ENCODE data around the gene FAM50B. TPM values are rescaled to one million over a fixed set of nuclear protein-coding genes. Genes with fewer than 3 reads are reported as not detected.

The FAM50B gene
- total and polyA plus RNA-seq, 2 donors = 5.2 to 20.6 TPM

- Histone ChIP-seq H3K27ac (ENCODE audit: low read depth) (no peak overlapping the region), H3K4me3 (ENCODE audit: low read depth, low read length) (no peak overlapping the region), H3K4me1 (ENCODE audit: insufficient read depth) (no peaks in the 10 kb centered on the region), H3K36me3 (ENCODE audit: insufficient read depth) (no peaks in the 10 kb centered on the region)
- 97% methylated on average over 10 of the region's 10 CpGs for WGBS
- DNase-seq (ENCODE audit: extremely low spot score) = no peak
These were observed 44.3 kb downstream of the FAM50B start for GRCh38 chr6:3893487-3893886.

DNA sequence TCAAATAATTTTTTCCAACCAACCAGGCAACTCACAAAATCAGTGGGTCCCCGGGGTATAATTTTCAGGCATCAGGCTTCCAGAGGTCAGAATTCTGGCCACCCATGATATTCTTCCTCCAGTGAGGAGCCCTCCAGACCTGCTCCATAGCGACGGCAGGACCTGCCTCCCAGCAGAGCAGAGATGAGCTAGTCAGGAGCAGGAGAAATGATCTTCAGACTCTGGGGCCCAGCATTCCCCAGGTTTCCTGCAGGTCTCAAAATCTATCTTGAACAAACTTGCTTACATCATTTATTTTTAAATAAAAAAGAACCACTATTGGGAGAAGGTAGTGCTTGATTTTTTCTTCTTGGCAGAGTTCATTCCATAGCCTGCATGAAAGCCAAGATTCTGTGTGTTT lies 44.7 kb downstream of the FAM50B start:
- DNase-seq (ENCODE audit: extremely low spot score) = no peak

DNA sequence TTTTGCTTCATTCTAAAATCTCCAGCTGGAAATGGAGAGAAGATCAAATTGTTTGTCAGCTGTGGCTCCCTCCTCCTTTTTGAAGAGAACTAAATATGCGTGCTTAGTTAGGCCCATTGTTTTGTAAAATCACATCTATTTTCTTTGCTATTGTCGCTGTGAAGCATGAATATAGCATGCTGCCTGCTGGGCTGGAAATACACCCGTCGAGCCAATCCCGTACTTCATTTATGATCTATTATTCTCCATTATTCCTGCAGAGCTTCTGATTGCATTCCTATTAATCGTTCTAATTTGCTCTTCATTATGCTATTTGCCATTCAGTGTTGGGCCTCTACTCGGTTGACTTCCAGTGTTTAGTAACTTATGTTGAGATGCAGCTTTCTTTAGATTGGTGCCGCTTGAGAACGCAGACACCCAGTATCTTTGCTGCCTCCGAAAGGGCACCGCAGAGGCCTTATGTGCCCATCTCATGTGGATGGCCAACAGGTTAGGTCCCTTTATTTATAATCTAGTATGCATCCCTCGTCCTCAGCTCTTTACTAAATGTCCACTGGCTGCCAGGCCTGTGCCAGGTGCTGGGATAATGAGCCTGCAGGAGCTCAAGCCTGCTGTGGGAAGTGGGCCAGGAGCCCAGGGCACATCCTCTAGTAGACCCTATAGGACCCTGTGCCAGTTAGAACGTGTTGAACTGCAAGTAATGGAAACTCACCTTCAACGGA lies 45.6 kb downstream of the FAM50B start:
- H3K4me3 ChIP-seq (ENCODE audit: low read depth, low read length) = no peak overlapping the region
- DNase-seq (ENCODE audit: extremely low spot score) = no peak
- H3K36me3 ChIP-seq (ENCODE audit: insufficient read depth) = no peaks in the 10 kb centered on the region
- H3K27ac ChIP-seq (ENCODE audit: low read depth) = no peak overlapping the region
- no peaks in the 10 kb centered on the region for H3K4me1 ChIP-seq (ENCODE audit: insufficient read depth)
- WGBS = 87% methylated on average over 14 of the region's 14 CpGs

More for the DNA sequence above, 44.7 kb downstream of the FAM50B start:
- H3K4me3 ChIP-seq (ENCODE audit: low read depth, low read length) = no peak overlapping the region
- H3K27ac ChIP-seq (ENCODE audit: low read depth) = no peak overlapping the region
- WGBS = 88% methylated on average over 3 of the region's 3 CpGs
- no peaks in the 10 kb centered on the region for H3K36me3 ChIP-seq (ENCODE audit: insufficient read depth)
- no peaks in the 10 kb centered on the region for H3K4me1 ChIP-seq (ENCODE audit: insufficient read depth)

DNA sequence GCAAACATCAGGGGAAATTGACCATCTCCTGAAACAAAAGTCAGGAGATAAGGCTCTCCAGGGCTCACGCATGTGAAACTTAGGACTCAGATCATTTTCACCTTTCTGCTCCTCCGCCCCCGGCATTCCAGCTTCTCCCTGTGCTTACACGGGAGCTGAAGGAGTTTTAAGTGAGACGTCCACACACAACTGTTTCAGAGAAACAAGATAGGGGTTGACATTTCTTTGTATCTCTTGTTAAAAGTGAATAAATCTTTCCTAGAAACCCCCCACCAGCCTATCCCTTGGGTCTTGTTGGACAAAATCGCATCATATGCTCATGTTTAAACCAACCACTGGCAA lies 46.1 kb downstream of the FAM50B start:
- H3K4me3 ChIP-seq (ENCODE audit: low read depth, low read length) = no peak overlapping the region
- 85% methylated on average over 6 of the region's 6 CpGs for WGBS
- H3K36me3 ChIP-seq (ENCODE audit: insufficient read depth) = no peaks in the 10 kb centered on the region
- no peaks in the 10 kb centered on the region for H3K4me1 ChIP-seq (ENCODE audit: insufficient read depth)
- H3K27ac ChIP-seq (ENCODE audit: low read depth) = no peak overlapping the region
- DNase-seq (ENCODE audit: extremely low spot score) = no peak

GRCh38 chr6:3895805-3896204 lies 46.6 kb downstream of the FAM50B start:
- H3K4me3 ChIP-seq (ENCODE audit: low read depth, low read length) = no peak overlapping the region
- 69% methylated on average over 5 of the region's 5 CpGs for WGBS
- DNase-seq (ENCODE audit: extremely low spot score) = no peak
- H3K27ac ChIP-seq (ENCODE audit: low read depth) = no peak overlapping the region
- no peaks in the 10 kb centered on the region for H3K4me1 ChIP-seq (ENCODE audit: insufficient read depth)
- no peaks in the 10 kb centered on the region for H3K36me3 ChIP-seq (ENCODE audit: insufficient read depth)

GRCh38 chr6:3898265-3898994 lies 49.3 kb downstream of the FAM50B start:
- Histone ChIP-seq H3K4me1 (ENCODE audit: insufficient read depth) (no peaks in the 10 kb centered on the region), H3K27ac (ENCODE audit: low read depth) (no peak overlapping the region), H3K36me3 (ENCODE audit: insufficient read depth) (no peaks in the 10 kb centered on the region), H3K4me3 (ENCODE audit: low read depth, low read length) (no peak overlapping the region)
- no peak for DNase-seq (ENCODE audit: extremely low spot score)
- 94% methylated on average over 14 of the region's 14 CpGs for WGBS

DNA sequence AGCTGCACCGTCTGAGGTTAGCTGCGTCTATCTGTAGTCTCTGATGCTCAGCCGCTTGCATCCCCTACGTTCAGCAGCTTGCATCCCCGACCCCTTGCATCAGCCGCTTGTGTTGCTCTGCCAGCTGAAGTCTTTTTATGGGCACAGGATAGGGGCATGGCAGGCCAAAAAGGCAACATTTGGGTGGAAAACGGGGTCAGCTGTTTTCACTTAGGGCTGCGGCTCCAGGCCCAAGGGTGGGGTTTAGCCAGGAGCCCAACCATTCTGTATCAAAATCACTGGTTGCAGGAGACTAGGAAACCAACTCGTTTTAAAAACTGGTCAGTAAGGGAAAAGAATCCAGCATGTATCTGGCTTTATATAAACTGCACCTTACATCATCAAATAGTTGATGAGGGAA lies 49.9 kb downstream of the FAM50B start:
- DNase-seq (ENCODE audit: extremely low spot score) = no peak
- Histone ChIP-seq H3K4me3 (ENCODE audit: low read depth, low read length) (no peak overlapping the region), H3K4me1 (ENCODE audit: insufficient read depth) (no peaks in the 10 kb centered on the region), H3K36me3 (ENCODE audit: insufficient read depth) (no peaks in the 10 kb centered on the region), H3K27ac (ENCODE audit: low read depth) (no peak overlapping the region)
- 88% methylated on average over 9 of the region's 9 CpGs for WGBS

DNA sequence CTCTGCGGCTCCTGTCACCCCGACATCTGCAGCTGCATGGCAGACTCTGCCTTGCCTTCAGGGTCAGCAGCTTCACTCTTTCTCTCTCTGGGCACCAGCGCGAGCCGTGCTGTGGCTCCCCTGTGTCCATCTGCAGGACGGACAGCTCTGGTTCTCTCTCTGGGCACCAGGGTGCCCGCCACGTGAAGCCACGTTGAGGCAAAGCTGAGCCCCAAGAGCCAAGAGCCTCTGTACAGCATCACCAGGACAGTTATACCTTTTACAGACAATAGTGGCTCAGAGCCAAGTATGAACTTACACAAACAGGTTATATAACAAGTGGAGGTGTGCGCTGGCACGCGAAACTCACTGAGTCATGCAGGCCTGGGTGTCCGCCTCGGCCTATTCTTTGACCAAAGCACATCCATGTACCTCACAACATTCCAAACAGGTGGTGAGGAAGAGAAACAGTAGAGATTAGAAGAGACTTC lies 50.8 kb downstream of the FAM50B start:
- WGBS = 84% methylated on average over 14 of the region's 14 CpGs
- no peak for DNase-seq (ENCODE audit: extremely low spot score)
- no peaks in the 10 kb centered on the region for H3K36me3 ChIP-seq (ENCODE audit: insufficient read depth)
- H3K4me1 ChIP-seq (ENCODE audit: insufficient read depth) = no peaks in the 10 kb centered on the region
- H3K4me3 ChIP-seq (ENCODE audit: low read depth, low read length) = no peak overlapping the region
- H3K27ac ChIP-seq (ENCODE audit: low read depth) = no peak overlapping the region

Other genes with a start within 250 kb of the FAM50B start
- gene PXDC1, start 97.7 kb upstream of the FAM50B start, total RNA-seq = 26.6 TPM
- 57.1 TPM for gene PXDC1, start 97.7 kb upstream of the FAM50B start, polyA plus RNA-seq
- not detected for gene FAM217A, start 229.8 kb downstream of the FAM50B start, total RNA-seq
- not detected for gene FAM217A, start 229.8 kb downstream of the FAM50B start, polyA plus RNA-seq

Measured in urinary bladder (tissue), 4 donors.